Measurements from ENCODE around the gene RPS6KA3.
"Not testable (repeated sequence)": the region's sequence is repeated elsewhere in the genome, so short reads cannot be mapped to it uniquely, and the experiment has no call there.

Gene RPS6KA3

GRCh38 chrX:20218836-20219505 lies 47.7 kb downstream of the RPS6KA3 start:
- no peak for DNase-seq (ENCODE audit: low spot score)

- no peak for DNase-seq (ENCODE audit: low spot score)
These were observed 48.8 kb downstream of the RPS6KA3 start for GRCh38 chrX:20217906-20218305.

- DNase-seq (ENCODE audit: low spot score), result peak; percentile 16
These were observed 49.4 kb downstream of the RPS6KA3 start for GRCh38 chrX:20217271-20217670.

- no peak for DNase-seq (ENCODE audit: low spot score)
These were observed 51.1 kb downstream of the RPS6KA3 start for GRCh38 chrX:20215565-20215964.

GRCh38 chrX:20212486-20213089 lies 54.1 kb downstream of the RPS6KA3 start:
- no peak for DNase-seq (ENCODE audit: low spot score)

GRCh38 chrX:20211261-20211786 lies 55.4 kb downstream of the RPS6KA3 start:
- no peak for DNase-seq (ENCODE audit: low spot score)

GRCh38 chrX:20205927-20206708 lies 60.6 kb downstream of the RPS6KA3 start:
- no peak for DNase-seq (ENCODE audit: low spot score)

- no peak for DNase-seq (ENCODE audit: low spot score)
These were observed 62.4 kb downstream of the RPS6KA3 start for GRCh38 chrX:20204351-20204750.

GRCh38 chrX:20197641-20198210 lies 69.0 kb downstream of the RPS6KA3 start:
- DNase-seq (ENCODE audit: low spot score), result no peak

GRCh38 chrX:20189171-20189570 lies 77.5 kb downstream of the RPS6KA3 start:
- DNase-seq (ENCODE audit: low spot score), result no peak

- DNase-seq (ENCODE audit: low spot score), result no peak
These were observed 84.9 kb downstream of the RPS6KA3 start for GRCh38 chrX:20181598-20182329.

GRCh38 chrX:20177093-20177492 lies 89.6 kb downstream of the RPS6KA3 start:
- DNase-seq (ENCODE audit: low spot score), result no peak

GRCh38 chrX:20173856-20174255 lies 92.9 kb downstream of the RPS6KA3 start:
- DNase-seq (ENCODE audit: low spot score), result no peak

- DNase-seq (ENCODE audit: low spot score), result no peak
These were observed 93.4 kb downstream of the RPS6KA3 start for GRCh38 chrX:20173313-20173712.

GRCh38 chrX:20171887-20172286 lies 94.8 kb downstream of the RPS6KA3 start:
- DNase-seq (ENCODE audit: low spot score), result no peak

- DNase-seq (ENCODE audit: low spot score), result not testable (repeated sequence)
These were observed 104.2 kb downstream of the RPS6KA3 start for GRCh38 chrX:20162516-20162915.

GRCh38 chrX:20159797-20160385 lies 106.8 kb downstream of the RPS6KA3 start:
- DNase-seq (ENCODE audit: low spot score), result no peak

- DNase-seq (ENCODE audit: low spot score), result no peak
These were observed 115.0 kb downstream of the RPS6KA3 start for GRCh38 chrX:20151689-20152088.

- DNase-seq (ENCODE audit: low spot score), result no peak
These were observed 117.4 kb downstream of the RPS6KA3 start for GRCh38 chrX:20149326-20149725.

- no peak for DNase-seq (ENCODE audit: low spot score)
These were observed 119.1 kb downstream of the RPS6KA3 start for GRCh38 chrX:20147561-20147960.

- no peak for DNase-seq (ENCODE audit: low spot score)
These were observed 122.2 kb downstream of the RPS6KA3 start for GRCh38 chrX:20144491-20144890.

All from hematopoietic multipotent progenitor cell treated with erythropoietin and hydrocortisone succinate and interleukin-3 and kit ligand, for 15 days (in vitro differentiated cells).